ENCODE measurements around the gene DENND1A. TPM values are rescaled to one million over a fixed set of nuclear protein-coding genes. Genes with fewer than 3 reads are reported as not detected.

Gene DENND1A
- total RNA-seq, 1 experiment from 2014 or later = 13.0 TPM

DNA sequence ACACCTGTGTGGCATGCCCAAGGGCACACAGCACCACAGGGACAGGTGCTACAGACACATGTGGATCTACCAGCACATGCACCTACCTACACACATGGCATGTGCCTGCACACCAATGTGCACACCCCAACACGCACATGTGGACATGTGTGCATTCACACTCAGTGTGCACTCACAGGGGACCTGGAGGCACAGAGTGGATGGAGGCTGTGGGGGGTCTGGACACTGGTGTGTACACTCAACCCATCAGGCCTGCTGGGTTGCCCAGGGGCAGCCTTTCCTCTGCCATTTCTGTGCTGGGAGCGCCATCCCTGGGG, 572.2 kb downstream of the DENND1A start:
- intact Hi-C loops (cut with micrococcal nuclease; ENCODE audit: unreplicated experiment) = no loop called here
- Mint-ChIP-seq H3K9me3 (ENCODE audit: low read depth, unreplicated experiment) (no peaks in the 10 kb centered on the region), H3K36me3 (ENCODE audit: insufficient read depth, unreplicated experiment) (peaks cover 4% of the 10 kb centered on the region), H3K4me1 (ENCODE audit: low read depth, unreplicated experiment) (no peaks in the 10 kb centered on the region), H3K27me3 (ENCODE audit: unreplicated experiment) (peaks cover 59% of the 10 kb centered on the region), H3K27ac (ENCODE audit: unreplicated experiment) (no peak overlapping the region), H3K4me3 (ENCODE audit: low read depth, unreplicated experiment) (no peak overlapping the region)
- no TSS peak for BruUV-seq (replicated peaks)
- no peak for DNase-seq
- TF ChIP-seq, protein P1, sequence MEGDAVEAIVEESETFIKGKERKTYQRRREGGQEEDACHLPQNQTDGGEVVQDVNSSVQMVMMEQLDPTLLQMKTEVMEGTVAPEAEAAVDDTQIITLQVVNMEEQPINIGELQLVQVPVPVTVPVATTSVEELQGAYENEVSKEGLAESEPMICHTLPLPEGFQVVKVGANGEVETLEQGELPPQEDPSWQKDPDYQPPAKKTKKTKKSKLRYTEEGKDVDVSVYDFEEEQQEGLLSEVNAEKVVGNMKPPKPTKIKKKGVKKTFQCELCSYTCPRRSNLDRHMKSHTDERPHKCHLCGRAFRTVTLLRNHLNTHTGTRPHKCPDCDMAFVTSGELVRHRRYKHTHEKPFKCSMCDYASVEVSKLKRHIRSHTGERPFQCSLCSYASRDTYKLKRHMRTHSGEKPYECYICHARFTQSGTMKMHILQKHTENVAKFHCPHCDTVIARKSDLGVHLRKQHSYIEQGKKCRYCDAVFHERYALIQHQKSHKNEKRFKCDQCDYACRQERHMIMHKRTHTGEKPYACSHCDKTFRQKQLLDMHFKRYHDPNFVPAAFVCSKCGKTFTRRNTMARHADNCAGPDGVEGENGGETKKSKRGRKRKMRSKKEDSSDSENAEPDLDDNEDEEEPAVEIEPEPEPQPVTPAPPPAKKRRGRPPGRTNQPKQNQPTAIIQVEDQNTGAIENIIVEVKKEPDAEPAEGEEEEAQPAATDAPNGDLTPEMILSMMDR (IDR thresholded peaks at IDR 0.05; ENCODE audit: unreplicated experiment) = no peak
- CTCF ChIA-PET = no interaction called here

DNA sequence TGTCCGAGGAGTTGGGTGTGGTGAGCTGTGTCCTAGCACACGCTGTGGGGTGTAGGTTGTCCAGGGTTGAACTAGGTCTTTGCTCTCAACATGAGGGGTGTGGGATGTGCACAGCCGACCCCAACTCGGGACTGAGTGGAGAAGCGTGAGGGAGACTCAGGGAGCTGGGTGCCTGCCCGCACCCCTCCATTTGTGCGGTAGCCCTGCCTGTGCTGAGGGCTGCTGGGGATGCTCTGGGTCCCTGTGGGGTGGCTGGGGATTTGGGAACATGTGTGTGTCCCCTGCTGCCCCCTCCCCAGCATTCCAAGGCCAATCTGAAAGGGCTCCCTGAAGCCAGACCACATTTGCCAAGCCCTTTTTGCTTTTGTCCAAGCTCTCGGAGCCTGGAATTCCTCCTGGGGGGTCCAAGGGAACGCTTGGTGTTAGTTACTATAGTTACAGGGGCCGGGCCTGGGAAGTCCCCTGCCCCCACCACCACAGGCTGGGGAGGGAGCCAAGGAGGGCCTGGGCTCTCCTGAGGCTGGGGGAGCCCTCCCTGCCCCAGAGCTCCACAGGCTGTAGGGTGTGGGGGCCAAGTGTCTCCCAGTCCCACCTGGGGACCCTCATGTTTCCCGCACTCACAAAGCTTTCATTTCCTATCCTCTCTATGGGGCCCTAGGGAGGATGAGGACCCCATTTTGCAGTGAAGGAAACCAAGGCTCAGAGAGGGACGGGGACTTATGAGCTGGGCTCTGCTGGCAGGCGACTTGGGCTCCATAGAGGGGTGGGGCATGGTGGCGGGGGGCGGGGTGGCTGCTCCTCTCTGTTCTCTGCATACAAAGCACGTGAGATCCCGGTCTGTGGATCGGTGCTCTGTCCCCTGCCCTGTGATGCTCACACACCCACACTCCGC, 572.8 kb downstream of the DENND1A start:
- no TSS peak for BruUV-seq (replicated peaks)
- TF ChIP-seq, protein P1 (IDR thresholded peaks at IDR 0.05; ENCODE audit: unreplicated experiment) = no peak
- no peaks in the 10 kb centered on the region for H3K9me3 Mint-ChIP-seq (ENCODE audit: low read depth, unreplicated experiment)
- peaks cover 6% of the 10 kb centered on the region for H3K36me3 Mint-ChIP-seq (ENCODE audit: insufficient read depth, unreplicated experiment)
- no peak overlapping the region for H3K27ac Mint-ChIP-seq (ENCODE audit: unreplicated experiment)
- peaks cover 60% of the 10 kb centered on the region for H3K27me3 Mint-ChIP-seq (ENCODE audit: unreplicated experiment)
- intact Hi-C loops (cut with micrococcal nuclease; ENCODE audit: unreplicated experiment) = no loop called here
- no peaks in the 10 kb centered on the region for H3K4me1 Mint-ChIP-seq (ENCODE audit: low read depth, unreplicated experiment)
- CTCF ChIA-PET = no interaction called here
- no peak for DNase-seq
- H3K4me3 Mint-ChIP-seq (ENCODE audit: low read depth, unreplicated experiment) = no peak overlapping the region

DNA sequence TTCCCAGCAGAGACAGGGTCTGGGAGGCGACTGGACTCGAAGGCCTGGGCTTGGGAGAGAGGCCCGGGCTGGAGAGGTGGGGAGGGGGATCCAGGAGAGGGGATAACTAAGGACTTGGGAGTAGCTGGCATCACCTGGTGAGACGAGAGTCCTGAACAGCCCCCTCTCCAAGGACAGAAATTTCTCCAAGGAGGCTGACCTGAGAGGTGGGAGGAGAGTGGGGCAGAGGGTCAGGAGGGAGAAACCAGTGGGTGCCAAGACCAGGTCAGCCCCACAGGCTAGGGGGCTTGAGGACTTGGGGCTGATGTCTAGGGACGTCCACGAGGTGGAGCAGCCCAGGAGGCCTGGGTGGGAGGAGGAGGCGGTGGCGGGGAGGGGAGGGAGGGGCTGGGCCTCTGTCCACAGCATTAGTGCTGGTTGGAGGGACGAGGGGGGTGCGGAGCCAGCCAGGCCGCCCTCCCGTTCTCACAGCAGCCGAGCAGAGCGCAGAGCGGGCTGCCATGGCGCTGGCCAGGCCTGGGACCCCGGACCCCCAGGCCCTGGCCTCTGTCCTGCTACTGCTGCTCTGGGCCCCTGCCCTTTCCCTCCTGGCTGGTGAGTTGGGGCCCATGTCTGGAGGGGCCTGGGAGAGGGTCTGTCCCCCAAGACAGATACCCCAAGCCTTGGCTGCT, 574.0 kb downstream of the DENND1A start, which contains the start of gene CRB2:
Gene CRB2, plus strand, starts transcription at position 437 of the 671 bp plus-strand sequence. Its CDS starts 64 bp downstream, at position 501.
- H3K27ac Mint-ChIP-seq (ENCODE audit: unreplicated experiment) = no peak within 1 kb of the TSS
- peaks cover 58% of the 10 kb centered on the region for H3K27me3 Mint-ChIP-seq (ENCODE audit: unreplicated experiment)
- H3K36me3 Mint-ChIP-seq (ENCODE audit: insufficient read depth, unreplicated experiment) = peaks cover 6% of the 10 kb centered on the region
- no peak within 1 kb of the TSS for H3K4me3 Mint-ChIP-seq (ENCODE audit: low read depth, unreplicated experiment)
- H3K4me1 Mint-ChIP-seq (ENCODE audit: low read depth, unreplicated experiment) = no peaks in the 10 kb centered on the region
- BruUV-seq (replicated peaks) = no TSS peak
- intact Hi-C loops (cut with micrococcal nuclease; ENCODE audit: unreplicated experiment) = no loop called here
- no peaks in the 10 kb centered on the region for H3K9me3 Mint-ChIP-seq (ENCODE audit: low read depth, unreplicated experiment)
- CTCF ChIA-PET = interaction anchor here (0.8 kb wide), 1 partner anchor 33 kb away, joined by 3 read pairs; no protein-coding TSS in a partner anchor
- DNase-seq = no peak
- TF ChIP-seq, protein P1 (IDR thresholded peaks at IDR 0.05; ENCODE audit: unreplicated experiment) = no peak

DNA sequence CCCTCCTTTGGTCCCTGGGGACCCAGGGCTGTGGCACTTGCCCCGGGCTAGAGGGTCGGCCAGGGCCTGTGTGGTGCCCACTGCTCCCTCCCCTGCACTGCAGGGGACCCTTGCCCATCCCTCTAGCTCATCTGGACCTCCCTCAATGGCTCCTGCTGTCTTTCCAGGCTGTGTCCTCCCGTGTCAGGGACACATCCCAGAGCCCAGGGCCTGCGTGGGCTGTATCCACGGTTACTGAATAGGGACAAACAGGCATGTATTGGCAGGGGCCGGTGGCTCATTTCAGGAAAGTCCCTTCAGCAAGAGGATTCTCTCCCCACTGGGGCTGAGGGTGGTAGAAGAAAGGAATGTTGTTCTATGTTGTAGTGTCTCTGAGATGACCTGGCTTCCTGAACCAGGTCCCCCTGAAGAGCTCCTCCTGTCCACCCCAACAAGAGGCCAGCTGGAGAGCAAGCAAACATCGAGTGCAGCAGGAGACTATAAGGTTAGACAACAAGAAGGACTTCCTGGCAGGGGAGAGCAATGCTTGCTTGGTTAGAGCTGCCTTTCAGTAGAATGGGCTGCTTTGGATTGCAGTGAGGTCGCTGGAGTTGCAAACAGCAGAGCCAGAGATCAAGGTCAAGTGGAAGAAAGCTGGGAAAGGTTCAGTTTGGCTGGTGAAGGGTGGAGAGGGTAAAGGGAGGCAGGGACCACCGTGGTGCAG, 575.0 kb downstream of the DENND1A start:
- H3K36me3 Mint-ChIP-seq (ENCODE audit: insufficient read depth, unreplicated experiment) = peaks cover 6% of the 10 kb centered on the region
- intact Hi-C loops (cut with micrococcal nuclease; ENCODE audit: unreplicated experiment) = loop anchor here (5.0 kb wide), 1 partner anchor 32 kb away; no protein-coding TSS in a partner anchor
- H3K4me1 Mint-ChIP-seq (ENCODE audit: low read depth, unreplicated experiment) = no peaks in the 10 kb centered on the region
- no peak for DNase-seq
- no peaks in the 10 kb centered on the region for H3K9me3 Mint-ChIP-seq (ENCODE audit: low read depth, unreplicated experiment)
- TF ChIP-seq, protein P1 (IDR thresholded peaks at IDR 0.05; ENCODE audit: unreplicated experiment) = no peak
- BruUV-seq (replicated peaks) = no TSS peak
- CTCF ChIA-PET = interaction anchor here (0.8 to 1.5 kb wide), 2 partner anchors 31 to 34 kb away, joined by 3 to 5 read pairs; no protein-coding TSS in a partner anchor
- H3K27ac Mint-ChIP-seq (ENCODE audit: unreplicated experiment) = no peak overlapping the region
- H3K27me3 Mint-ChIP-seq (ENCODE audit: unreplicated experiment) = peaks cover 67% of the 10 kb centered on the region
- H3K4me3 Mint-ChIP-seq (ENCODE audit: low read depth, unreplicated experiment) = no peak overlapping the region

All from Calu3 (cell line).